Measurements from ENCODE around the gene RIC1.

Gene RIC1

GRCh38 chr9:5626727-5627634, 1.9 kb upstream of the RIC1 start:
- TF ChIP-seq POLR2AphosphoS5 (IDR thresholded peaks at IDR 0.05; ENCODE audit: low read depth, low read length) (no peak), REST (IDR thresholded peaks at IDR 0.05; ENCODE audit: insufficient read depth in 1 of 2, low read depth in 2 of 2, low read length in 2 of 2) (no peak), TAF1 (IDR thresholded peaks at IDR 0.05; ENCODE audit: borderline replicate concordance, insufficient read depth, low read length) (no peak), FOXP2 (optimal IDR thresholded peaks at IDR 0.05; ENCODE audit: borderline replicate concordance, extremely low read depth, extremely low read length, insufficient read depth) (no peak), SIN3A (IDR thresholded peaks at IDR 0.05; ENCODE audit: borderline replicate concordance, insufficient read depth, low read length) (no peak)

- TF ChIP-seq FOXP2 (optimal IDR thresholded peaks at IDR 0.05; ENCODE audit: borderline replicate concordance, extremely low read depth, extremely low read length, insufficient read depth), result no peak
- no peak for TF ChIP-seq POLR2AphosphoS5 (IDR thresholded peaks at IDR 0.05; ENCODE audit: low read depth, low read length)
- no peak for TF ChIP-seq TAF1 (IDR thresholded peaks at IDR 0.05; ENCODE audit: borderline replicate concordance, insufficient read depth, low read length)
- no peak for TF ChIP-seq REST (IDR thresholded peaks at IDR 0.05; ENCODE audit: insufficient read depth in 1 of 2, low read depth in 2 of 2, low read length in 2 of 2)
- TF ChIP-seq SIN3A (IDR thresholded peaks at IDR 0.05; ENCODE audit: borderline replicate concordance, insufficient read depth, low read length), result no peak
Measured at GRCh38 chr9:5628183-5628529, 751 bp upstream of the RIC1 start.

- TF ChIP-seq SIN3A (IDR thresholded peaks at IDR 0.05; ENCODE audit: borderline replicate concordance, insufficient read depth, low read length) (no peak), TAF1 (IDR thresholded peaks at IDR 0.05; ENCODE audit: borderline replicate concordance, insufficient read depth, low read length) (no peak), POLR2AphosphoS5 (IDR thresholded peaks at IDR 0.05; ENCODE audit: low read depth, low read length) (no peak)
Measured at GRCh38 chr9:5629312-5630080, 589 bp downstream of the RIC1 start.

GRCh38 chr9:5630081-5630507, 1.2 kb downstream of the RIC1 start:
- TF ChIP-seq POLR2AphosphoS5 (IDR thresholded peaks at IDR 0.05; ENCODE audit: low read depth, low read length) (no peak), SIN3A (IDR thresholded peaks at IDR 0.05; ENCODE audit: borderline replicate concordance, insufficient read depth, low read length) (no peak), FOXP2 (optimal IDR thresholded peaks at IDR 0.05; ENCODE audit: borderline replicate concordance, extremely low read depth, extremely low read length, insufficient read depth) (no peak), REST (IDR thresholded peaks at IDR 0.05; ENCODE audit: insufficient read depth in 1 of 2, low read depth in 2 of 2, low read length in 2 of 2) (no peak), TAF1 (IDR thresholded peaks at IDR 0.05; ENCODE audit: borderline replicate concordance, insufficient read depth, low read length) (no peak)

GRCh38 chr9:5631026-5631425, 2.1 kb downstream of the RIC1 start:
- TF ChIP-seq REST (IDR thresholded peaks at IDR 0.05; ENCODE audit: insufficient read depth in 1 of 2, low read depth in 2 of 2, low read length in 2 of 2), result no peak
- no peak for TF ChIP-seq FOXP2 (optimal IDR thresholded peaks at IDR 0.05; ENCODE audit: borderline replicate concordance, extremely low read depth, extremely low read length, insufficient read depth)
- TF ChIP-seq TAF1 (IDR thresholded peaks at IDR 0.05; ENCODE audit: borderline replicate concordance, insufficient read depth, low read length), result no peak
- TF ChIP-seq SIN3A (IDR thresholded peaks at IDR 0.05; ENCODE audit: borderline replicate concordance, insufficient read depth, low read length), result no peak
- no peak for TF ChIP-seq POLR2AphosphoS5 (IDR thresholded peaks at IDR 0.05; ENCODE audit: low read depth, low read length)

All from PFSK-1 (cell line).